Urothelium cell line (cell line): ENCODE data around the gene ACOT2.
"Not testable (repeated sequence)": the region's sequence is repeated elsewhere in the genome, so short reads cannot be mapped to it uniquely, and the experiment has no call there.

ENCODE experiments used
- DNase-seq: peaks from one replicate; pipeline ENCODE4 v3.0.0; 2011; ENCODE audit warnings: low spot score, mixed read lengths
- FAIRE-seq: peaks from 2 replicates; lab custom pipeline; 2011; peaks lifted over from hg19 to GRCh38; lab: Jason Lieb, UNC

Gene ACOT2, protein sequence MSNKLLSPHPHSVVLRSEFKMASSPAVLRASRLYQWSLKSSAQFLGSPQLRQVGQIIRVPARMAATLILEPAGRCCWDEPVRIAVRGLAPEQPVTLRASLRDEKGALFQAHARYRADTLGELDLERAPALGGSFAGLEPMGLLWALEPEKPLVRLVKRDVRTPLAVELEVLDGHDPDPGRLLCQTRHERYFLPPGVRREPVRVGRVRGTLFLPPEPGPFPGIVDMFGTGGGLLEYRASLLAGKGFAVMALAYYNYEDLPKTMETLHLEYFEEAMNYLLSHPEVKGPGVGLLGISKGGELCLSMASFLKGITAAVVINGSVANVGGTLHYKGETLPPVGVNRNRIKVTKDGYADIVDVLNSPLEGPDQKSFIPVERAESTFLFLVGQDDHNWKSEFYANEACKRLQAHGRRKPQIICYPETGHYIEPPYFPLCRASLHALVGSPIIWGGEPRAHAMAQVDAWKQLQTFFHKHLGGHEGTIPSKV

DNA sequence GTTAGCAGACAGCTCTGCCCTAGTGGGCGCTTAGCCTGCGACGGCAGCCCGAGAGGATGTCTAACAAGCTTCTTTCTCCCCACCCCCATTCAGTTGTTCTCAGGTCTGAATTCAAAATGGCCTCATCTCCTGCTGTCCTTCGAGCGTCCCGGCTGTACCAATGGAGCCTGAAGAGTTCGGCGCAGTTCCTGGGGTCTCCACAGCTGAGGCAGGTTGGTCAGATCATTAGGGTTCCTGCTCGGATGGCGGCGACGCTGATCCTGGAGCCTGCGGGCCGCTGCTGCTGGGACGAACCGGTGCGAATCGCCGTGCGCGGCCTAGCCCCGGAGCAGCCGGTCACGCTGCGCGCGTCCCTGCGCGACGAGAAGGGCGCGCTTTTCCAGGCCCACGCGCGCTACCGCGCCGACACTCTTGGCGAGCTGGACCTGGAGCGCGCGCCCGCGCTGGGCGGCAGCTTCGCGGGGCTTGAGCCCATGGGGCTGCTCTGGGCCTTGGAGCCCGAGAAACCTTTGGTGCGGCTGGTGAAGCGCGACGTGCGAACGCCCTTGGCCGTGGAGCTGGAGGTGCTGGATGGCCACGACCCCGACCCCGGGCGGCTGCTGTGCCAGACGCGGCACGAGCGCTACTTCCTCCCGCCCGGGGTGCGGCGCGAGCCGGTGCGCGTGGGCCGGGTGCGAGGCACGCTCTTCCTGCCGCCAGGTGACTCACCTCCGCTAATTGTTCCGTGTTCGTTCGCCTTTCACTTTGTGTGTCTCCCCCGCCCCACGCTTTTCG lies at the start of gene ACOT2:
ACOT2 (plus strand) TSS at position 29 of the 774 bp plus-strand sequence; CDS start at position 57, 28 bp downstream.
- DNase-seq: peak; percentile 92
- FAIRE-seq: peak; percentile 98

DNA sequence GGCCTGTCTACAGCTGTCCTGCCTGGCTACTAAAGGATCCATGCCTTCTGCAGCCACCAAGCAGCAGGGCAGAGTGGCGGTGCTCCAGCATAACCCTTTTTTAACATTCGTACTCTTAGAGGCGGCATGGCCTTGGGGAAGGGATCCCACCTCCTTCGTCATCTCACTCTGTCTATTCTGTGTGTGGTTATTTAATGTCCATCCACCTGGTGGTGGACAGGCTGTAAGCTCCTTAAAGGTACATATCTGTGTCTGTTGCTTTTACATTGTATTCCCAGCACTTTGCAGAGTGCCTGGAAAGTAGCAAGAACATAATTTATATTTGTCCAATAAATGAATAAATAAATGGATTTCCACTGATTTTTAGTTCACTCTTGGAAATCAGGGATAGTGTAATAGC lies 47.8 kb upstream of the ACOT2 start:
- DNase-seq: no peak
- FAIRE-seq: no peak

DNA sequence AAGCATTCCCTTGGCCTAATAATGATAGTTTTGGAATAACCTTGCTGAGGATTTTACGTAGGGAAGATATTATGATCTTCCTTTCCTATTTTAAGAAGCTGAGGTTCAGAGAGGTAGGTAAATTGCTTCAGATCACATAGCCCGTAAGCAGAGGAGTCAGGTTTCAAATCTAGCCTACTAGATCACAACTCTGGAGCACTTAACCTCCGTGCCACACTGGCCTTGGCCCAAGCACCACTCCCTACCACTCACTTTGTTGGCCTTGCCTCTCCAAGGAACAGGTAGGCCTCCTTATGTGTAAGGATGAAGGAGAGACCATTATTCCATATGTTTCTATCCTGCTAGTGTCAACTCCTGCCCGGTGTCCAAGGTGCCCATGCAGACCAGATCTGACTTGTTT lies 44.5 kb upstream of the ACOT2 start:
- DNase-seq: no peak

DNA sequence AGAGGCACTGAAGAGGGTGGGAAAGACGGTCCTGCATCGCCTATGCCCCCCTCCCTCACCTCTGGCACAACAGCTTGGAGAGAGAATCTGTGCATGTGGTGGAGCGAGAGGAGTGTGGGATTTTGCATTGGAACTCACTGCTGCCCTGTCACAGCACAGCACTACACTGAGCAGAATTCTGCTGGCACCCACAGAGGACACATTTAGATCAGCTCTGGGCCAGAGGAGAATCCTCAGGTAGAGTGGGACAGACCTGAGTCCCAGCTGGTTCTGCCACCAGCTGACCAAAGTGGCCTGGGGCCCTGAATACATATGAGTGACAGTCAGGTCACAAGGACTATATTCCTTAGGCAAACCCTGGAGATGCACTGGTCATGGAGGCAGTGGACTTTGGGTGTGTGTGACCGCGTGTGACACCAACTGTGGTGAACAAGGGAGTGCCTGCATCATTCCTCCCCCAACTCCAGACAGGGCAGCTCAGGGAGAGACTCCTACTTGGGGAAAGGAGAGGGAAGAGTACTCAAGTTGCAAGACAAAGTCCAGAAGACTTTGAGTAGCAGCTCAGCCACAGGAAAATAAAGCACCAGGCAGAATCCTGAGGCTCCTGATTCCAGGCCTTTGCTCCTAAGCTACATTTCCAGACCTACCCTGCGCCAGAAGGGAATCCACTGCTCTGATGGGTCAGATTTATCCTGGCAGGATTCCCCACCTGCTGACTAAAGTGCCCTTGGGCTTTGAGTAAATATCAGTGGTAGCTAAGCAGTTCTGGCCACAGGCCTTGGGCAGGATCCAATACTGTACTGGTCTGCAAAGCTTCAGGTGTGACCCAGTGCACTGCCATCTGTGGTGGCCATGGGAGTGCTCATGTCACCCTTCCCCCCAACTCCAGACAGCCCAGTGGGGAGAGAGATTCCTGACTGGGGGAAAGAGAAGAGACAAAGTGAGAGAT lies 42.7 kb upstream of the ACOT2 start:
- FAIRE-seq (no peak), DNase-seq (no peak)

More for the DNA sequence above, 44.5 kb upstream of the ACOT2 start:
- no peak for FAIRE-seq

DNA sequence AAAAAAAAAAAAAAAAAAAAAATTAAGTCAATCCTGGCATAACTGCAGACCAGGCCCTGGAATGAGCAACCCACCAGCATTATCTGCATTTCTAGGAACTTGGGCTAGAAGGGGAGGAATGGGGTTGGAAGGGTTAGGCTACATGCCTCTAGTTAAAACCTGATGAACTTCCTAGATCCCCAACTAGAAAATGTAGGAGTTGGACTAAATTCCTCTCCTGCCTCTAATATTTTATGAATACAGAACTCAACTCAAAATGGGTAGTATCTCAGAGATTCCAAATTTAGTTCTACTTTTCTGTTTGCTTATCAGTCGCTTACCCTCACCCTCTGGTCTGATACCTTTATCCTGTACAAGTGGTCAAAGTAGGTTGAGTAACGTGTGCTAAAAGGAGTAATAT lies 39.7 kb upstream of the ACOT2 start:
- FAIRE-seq, DNase-seq: not testable (repeated sequence)

DNA sequence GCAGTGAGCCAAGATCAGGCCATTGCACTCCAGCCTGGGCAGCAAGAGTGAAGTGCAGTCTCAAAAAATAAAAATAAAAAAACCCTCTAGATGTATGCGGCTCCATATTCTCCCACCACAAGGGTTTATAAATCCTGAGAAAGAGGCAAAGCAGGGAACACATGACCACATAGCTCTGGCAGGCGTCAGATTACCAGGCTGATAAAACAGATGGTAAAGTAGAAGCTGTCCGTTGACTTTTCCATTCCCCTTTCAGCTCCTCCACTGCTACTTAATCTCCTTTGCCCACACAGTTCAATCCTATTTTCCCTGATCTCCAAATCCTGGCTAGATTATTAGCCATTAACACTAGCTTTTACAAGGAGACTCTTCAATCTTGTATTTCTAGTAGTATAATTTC lies 37.0 kb upstream of the ACOT2 start:
- DNase-seq, FAIRE-seq: not testable (repeated sequence)

DNA sequence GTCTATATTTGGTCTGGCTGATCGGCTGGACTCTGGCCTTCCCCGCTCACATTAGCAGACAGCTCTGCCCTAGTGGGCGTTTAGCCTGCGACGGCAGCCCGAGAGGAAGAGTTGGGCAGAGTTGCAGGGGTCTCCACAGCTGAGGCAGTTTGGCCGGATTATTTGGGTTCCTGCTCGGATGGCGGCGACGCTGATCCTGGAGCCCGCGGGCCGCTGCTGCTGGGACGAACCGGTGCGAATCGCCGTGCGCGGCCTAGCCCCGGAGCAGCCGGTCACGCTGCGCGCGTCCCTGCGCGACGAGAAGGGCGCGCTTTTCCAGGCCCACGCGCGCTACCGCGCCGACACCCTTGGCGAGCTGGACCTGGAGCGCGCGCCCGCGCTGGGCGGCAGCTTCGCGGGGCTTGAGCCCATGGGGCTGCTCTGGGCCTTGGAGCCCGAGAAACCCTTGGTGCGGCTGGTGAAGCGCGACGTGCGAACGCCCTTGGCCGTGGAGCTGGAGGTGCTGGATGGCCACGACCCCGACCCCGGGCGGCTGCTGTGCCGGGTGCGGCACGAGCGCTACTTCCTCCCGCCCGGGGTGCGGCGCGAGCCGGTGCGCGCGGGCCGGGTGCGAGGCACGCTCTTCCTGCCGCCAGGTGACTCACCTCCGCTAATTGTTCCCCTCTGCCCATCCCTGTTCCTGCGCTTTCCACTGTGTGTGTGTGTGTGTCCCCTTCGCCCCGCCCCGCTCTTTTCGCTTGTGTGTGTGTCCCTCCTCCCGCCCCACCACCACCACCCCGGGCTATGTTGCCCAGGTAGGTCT lies 31.6 kb upstream of the ACOT2 start:
- DNase-seq (peak; percentile 81), FAIRE-seq (peak; percentile 99)

DNA sequence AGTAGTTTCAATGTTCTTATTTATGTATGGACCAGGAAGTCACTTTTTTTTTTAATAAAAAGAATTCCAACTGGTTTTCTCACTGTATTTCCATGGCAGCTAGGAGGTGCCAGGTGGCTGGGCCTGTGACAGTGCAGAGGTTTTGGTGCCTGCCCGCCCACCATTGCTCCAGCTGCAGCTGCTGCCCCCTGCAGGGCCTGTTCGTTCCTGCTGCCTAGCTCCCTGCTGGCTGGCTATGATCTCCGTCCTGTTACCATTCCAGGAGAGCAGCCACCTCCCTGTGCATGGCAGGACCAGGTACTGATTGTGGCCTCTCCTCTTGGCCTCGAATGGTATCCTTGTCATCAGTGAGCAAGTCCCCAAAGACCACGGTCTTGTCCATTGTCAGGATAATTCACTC lies 30.0 kb upstream of the ACOT2 start:
- peak; percentile 99 for FAIRE-seq
- DNase-seq: peak; percentile 62

DNA sequence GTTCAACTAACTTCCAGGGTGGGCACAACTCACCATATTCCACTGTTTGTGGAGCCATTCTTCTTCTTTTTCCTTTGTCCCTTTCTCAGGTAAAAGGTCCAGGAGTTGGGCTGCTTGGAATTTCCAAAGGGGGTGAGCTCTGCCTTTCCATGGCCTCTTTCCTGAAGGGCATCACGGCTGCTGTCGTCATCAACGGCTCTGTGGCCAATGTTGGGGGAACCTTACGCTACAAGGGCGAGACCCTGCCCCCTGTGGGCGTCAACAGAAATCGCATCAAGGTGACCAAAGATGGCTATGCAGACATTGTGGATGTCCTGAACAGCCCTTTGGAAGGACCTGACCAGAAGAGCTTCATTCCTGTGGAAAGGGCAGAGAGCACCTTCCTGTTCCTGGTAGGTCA lies 26.1 kb upstream of the ACOT2 start:
- DNase-seq: not testable (repeated sequence)

DNA sequence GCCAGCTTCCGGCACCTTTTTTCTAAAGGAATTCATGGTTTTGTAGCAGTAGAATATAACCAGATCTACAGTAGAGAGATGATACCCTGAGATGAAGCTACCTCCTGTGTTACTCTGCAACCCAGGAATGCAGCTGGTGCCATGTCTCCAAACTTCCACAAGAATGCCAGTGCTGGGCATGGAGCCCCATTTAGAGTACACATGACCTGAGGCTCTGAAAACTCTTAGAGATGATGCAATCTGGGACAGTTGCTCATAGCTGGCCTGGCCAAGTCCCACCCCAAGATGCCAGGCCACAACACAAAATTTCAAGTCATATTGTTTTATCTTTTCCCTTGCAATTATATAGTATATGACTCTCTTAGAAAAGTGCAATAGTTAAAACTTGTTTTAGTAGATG lies 23.7 kb upstream of the ACOT2 start:
- FAIRE-seq: peak; percentile 87

More for the DNA sequence above, 26.1 kb upstream of the ACOT2 start:
- FAIRE-seq: peak; percentile 100

DNA sequence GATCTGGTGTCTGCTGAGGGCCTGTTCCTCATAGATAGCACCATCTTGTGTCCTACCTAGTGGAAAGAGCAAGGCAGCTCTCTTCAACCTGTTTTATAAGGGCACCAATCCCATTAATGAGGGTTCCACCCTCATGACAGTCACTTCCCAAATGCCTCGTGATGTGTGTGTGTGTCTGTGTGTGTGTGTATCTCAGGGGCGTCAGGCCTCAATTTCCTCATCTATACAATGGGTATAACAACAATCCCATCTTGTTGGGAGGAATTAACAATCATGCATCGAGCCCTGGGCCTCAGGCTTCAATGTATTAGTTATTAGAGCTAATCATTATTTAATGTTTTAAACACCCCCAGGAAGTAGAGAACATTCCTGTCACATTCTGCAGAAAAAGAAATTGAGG lies 19.9 kb upstream of the ACOT2 start:
- not testable (repeated sequence) for DNase-seq
- peak; percentile 95 for FAIRE-seq

More for the DNA sequence above, 23.7 kb upstream of the ACOT2 start:
- not testable (repeated sequence) for DNase-seq

DNA sequence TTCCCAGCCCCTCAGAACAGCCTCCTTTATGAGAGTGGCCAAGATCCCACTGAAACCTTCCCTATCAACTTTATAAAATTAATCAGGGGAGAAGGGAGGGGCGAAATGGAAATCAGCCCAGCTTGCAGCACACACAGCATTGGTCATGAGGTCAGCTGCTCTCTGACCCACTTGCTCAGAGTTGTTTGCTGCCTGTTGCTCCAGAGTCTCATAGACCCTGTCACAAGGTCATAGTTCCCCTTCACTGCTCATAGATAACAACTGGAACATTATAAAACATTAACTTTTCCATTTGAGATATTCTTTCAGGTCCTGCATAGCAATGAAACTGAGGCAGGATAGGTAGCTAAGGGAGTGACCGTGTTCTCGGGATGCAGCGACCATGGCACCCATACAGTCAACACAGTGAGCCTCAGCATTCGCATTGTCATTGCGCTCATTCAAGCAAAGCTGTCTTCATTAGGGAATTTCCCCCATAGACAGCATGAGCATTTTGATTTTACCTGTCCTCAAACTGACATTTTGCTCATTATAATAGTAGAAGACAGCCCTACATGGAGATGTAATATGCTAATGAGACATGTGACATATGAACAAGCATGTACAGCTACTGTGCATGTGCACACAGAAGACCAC lies 19.0 kb upstream of the ACOT2 start:
- DNase-seq: not testable (repeated sequence)
- peak; percentile 98 for FAIRE-seq

DNA sequence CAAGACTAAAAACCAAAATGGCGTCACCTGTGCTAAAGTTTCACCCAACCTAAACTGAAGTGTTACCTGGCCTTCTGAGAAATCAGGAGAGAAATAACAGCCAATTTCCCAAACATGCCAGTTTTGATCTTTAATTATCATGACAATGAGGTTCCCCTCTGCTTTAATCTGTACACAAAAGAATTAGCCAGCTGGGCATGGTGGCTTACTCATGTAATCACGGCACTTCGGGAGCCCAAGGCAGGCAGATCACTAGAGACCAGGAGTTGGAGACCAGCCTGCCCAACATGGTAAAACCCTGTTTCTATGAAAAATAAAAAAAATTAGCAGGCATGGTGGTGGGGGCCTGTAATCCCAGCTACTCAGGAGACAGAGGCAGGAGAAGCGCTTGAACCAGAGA lies 15.2 kb upstream of the ACOT2 start:
- FAIRE-seq (no peak), DNase-seq (no peak)

DNA sequence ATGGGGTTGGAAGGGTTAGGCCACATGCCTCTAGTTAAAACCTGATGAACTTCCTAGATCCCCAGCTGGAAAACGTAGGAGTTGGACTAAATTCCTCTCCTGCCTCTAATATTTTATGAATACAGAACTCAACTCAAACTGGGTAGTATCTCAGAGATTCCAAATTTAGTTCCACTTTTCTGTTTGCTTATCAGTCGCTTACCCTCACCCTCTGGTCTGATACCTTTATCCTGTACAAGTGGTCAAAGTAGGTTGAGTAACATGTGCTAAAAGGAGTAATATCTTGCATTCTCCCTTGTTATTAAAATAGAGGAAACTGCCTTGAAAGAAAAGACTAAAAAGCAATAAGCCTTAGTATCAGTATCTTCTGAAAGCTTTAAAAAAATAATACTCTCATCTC lies 11.8 kb upstream of the ACOT2 start:
- not testable (repeated sequence) for FAIRE-seq, DNase-seq

DNA sequence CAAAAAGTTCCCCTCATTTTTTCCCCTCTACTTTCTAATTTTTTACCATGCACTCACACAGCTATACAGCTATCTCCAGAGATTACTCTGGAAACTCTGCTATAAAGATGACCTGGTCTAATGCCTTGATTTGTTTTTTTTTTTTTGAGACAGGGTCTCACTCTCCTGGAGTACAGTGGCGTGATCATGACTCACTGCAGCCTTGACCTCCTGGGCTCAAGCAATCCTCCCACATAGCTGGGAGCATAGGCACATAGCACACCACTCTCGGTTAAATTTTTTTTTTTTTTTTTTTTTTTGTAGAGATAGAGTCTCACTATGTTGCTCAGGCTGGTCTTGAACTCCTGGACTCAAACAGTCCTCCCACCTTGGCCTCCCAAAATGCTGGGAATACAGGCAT lies 10.8 kb upstream of the ACOT2 start:
- peak; percentile 88 for FAIRE-seq
- DNase-seq: not testable (repeated sequence)

DNA sequence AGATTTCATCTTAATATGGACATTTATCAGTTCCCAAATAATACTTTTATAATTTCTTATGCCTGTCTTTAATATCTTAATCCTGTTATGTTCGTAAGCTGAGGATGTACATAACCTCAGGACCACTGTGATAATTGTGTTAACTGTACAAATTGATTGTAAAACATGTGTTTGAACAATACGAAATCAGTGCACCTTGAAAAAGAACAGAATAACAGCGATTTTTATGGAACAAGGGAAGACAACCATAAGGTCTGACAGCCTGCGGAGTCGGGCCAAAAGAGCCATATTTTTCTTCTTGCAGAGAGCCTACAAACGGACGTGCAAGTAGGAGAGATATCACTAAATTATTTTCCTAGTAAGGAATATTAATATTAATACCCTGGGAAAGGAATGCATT lies 6.8 kb upstream of the ACOT2 start:
- DNase-seq, FAIRE-seq: not testable (repeated sequence)

DNA sequence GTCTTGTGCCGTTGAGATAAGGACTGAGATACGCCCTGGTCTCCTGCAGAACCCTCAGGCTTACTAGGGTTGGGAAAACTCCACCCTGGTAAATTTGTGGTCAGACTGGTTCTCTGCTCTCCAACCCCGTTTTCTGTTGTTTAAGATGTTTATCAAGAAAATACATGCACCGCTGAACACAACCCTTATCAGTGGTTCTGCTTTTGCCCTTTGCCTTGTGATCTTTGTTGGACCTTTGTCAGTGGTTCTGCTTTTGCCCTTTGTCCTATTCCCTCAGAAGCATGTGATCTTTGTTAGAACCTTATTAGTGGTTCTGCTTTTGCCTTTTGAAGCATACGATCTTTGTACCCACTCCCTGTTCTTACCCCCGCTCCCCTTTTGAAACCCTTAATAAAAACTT lies 6.3 kb upstream of the ACOT2 start:
- DNase-seq, FAIRE-seq: not testable (repeated sequence)

DNA sequence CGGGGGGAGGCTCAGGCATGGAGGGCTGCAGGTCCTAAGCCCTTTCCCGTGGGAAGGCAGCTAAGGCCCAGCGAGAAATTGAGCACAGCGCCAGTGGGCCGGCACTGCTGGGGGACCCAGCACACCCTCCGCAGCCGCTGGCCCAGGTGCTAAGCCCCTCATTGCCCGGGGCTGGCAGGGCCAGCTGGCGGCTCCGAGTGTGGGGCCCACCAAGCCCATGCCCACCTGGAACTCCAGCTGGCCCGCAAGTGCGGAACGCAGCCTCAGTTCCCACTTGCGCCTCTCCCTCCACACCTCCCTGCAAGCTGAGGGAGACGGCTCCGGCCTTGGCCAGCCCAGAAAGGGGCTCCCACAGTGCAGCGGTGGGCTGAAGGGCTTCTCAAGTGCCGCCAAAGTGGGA lies 2.6 kb upstream of the ACOT2 start:
- not testable (repeated sequence) for DNase-seq, FAIRE-seq

DNA sequence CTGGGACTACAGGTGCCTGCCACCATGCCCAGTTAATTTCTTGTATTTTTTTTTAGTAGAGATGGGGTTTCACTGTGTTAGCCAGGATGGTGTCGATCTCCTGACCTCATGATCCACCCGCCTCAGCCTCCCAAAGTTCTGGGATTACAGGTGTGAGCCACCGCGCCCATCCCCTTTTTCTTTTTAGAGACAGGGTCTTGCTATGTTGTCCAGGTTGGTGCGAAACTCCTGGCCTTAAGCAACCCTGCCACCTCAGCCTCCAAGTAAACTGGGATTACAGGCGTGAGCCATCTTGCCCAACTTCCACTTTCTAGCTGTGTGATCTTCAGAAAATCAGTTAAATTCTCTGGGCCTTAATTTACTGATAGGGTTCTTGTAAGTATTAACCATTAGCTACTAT lies 2.1 kb upstream of the ACOT2 start:
- not testable (repeated sequence) for DNase-seq
- peak; percentile 35 for FAIRE-seq
